ENCODE measurements around the gene KRT7.
A peak's percentile ranks its signal among the peaks of the same experiment; 100 is the strongest.

KRT7 gene

GRCh38 chr12:52186118-52186840, 46.8 kb upstream of the KRT7 start:
- peak overlapping the region in 2 of 3 experiments; percentile 38 to 81 for H3K27ac Mint-ChIP-seq
- peaks cover 14% of the 10 kb centered on the region for H3K27me3 Mint-ChIP-seq (ENCODE audit: low read depth)
- no peak overlapping the region for H3K4me3 Mint-ChIP-seq
- no peaks in the 10 kb centered on the region for H3K9me3 Mint-ChIP-seq
- no peaks in the 10 kb centered on the region for H3K36me3 Mint-ChIP-seq (ENCODE audit: low read depth)
- H3K4me1 Mint-ChIP-seq: peaks cover 49% of the 10 kb centered on the region
- no peak for TF ChIP-seq CTCF (IDR thresholded peaks at IDR 0.05; ENCODE audit: unreplicated experiment in 3 of 3)

- Mint-ChIP-seq H3K27me3 (ENCODE audit: low read depth) (peaks cover 14% of the 10 kb centered on the region), H3K9me3 (no peaks in the 10 kb centered on the region), H3K4me3 (no peak overlapping the region), H3K27ac (peak overlapping the region in 1 of 3 experiments; percentile 18), H3K36me3 (ENCODE audit: low read depth) (no peaks in the 10 kb centered on the region), H3K4me1 (peaks cover 41% of the 10 kb centered on the region)
- TF ChIP-seq CTCF (IDR thresholded peaks at IDR 0.05; ENCODE audit: unreplicated experiment in 3 of 3): no peak
Observed at GRCh38 chr12:52187206-52187605, 45.8 kb upstream of the KRT7 start.

- Mint-ChIP-seq H3K4me3 (no peak overlapping the region), H3K36me3 (ENCODE audit: low read depth) (no peaks in the 10 kb centered on the region), H3K27me3 (ENCODE audit: low read depth) (peaks cover 15% of the 10 kb centered on the region), H3K27ac (peak overlapping the region in 1 of 3 experiments; percentile 18), H3K4me1 (peaks cover 43% of the 10 kb centered on the region), H3K9me3 (no peaks in the 10 kb centered on the region)
- no peak for TF ChIP-seq CTCF (IDR thresholded peaks at IDR 0.05; ENCODE audit: unreplicated experiment in 3 of 3)
Observed at GRCh38 chr12:52187640-52188039, 45.4 kb upstream of the KRT7 start.

- Mint-ChIP-seq H3K27me3 (ENCODE audit: low read depth) (peaks cover 13% of the 10 kb centered on the region), H3K27ac (peak overlapping the region in 1 of 3 experiments; percentile 60), H3K36me3 (ENCODE audit: low read depth) (no peaks in the 10 kb centered on the region), H3K4me3 (no peak overlapping the region), H3K9me3 (no peaks in the 10 kb centered on the region), H3K4me1 (peaks cover 43% of the 10 kb centered on the region)
- no peak for TF ChIP-seq CTCF (IDR thresholded peaks at IDR 0.05; ENCODE audit: unreplicated experiment in 3 of 3)
Observed at GRCh38 chr12:52188658-52189057, 44.4 kb upstream of the KRT7 start.

- H3K27me3 Mint-ChIP-seq (ENCODE audit: low read depth): peaks cover 13% of the 10 kb centered on the region
- H3K27ac Mint-ChIP-seq: peak overlapping the region in 2 of 3 experiments; percentile 56 to 60
- peaks cover 47% of the 10 kb centered on the region for H3K4me1 Mint-ChIP-seq
- no peak for TF ChIP-seq CTCF (IDR thresholded peaks at IDR 0.05; ENCODE audit: unreplicated experiment in 3 of 3)
- no peaks in the 10 kb centered on the region for H3K36me3 Mint-ChIP-seq (ENCODE audit: low read depth)
- H3K4me3 Mint-ChIP-seq: no peak overlapping the region
- H3K9me3 Mint-ChIP-seq: no peaks in the 10 kb centered on the region
Observed at GRCh38 chr12:52189376-52190174, 43.5 kb upstream of the KRT7 start.
